Mesothelial cell of epicardium (in vitro differentiated cells): ENCODE data around the gene CASZ1. TPM values are rescaled to one million over a fixed set of nuclear protein-coding genes. Genes with fewer than 3 reads are reported as not detected.

ENCODE experiments used
- DNase-seq, 2 experiments: peaks; one replicate each; pipeline ENCODE4 v3.0.0; 2021; ENCODE audit warnings: low spot score in 2 of 2; ENCODE audit not compliant: unreplicated experiment in 2 of 2
- H3K27ac Mint-ChIP-seq: 2 replicates; pipeline ENCODE4 v1.8.0; 2021; ENCODE audit warnings: mixed read lengths
- H3K27me3 Mint-ChIP-seq: 2 replicates; pipeline ENCODE4 v1.8.0; 2021; ENCODE audit warnings: low read depth, mixed read lengths
- H3K36me3 Mint-ChIP-seq: 2 replicates; pipeline ENCODE4 v1.8.0; 2021; ENCODE audit warnings: mixed read lengths
- H3K4me1 Mint-ChIP-seq: 2 replicates; pipeline ENCODE4 v1.8.0; 2021; ENCODE audit warnings: mixed read lengths
- H3K4me3 Mint-ChIP-seq: 2 replicates; pipeline ENCODE4 v1.8.0; 2021; ENCODE audit warnings: mild to moderate bottlenecking, moderate library complexity, mixed read lengths
- H3K9me3 Mint-ChIP-seq: 2 replicates; pipeline ENCODE4 v1.8.0; 2021; ENCODE audit warnings: mixed read lengths
- total RNA-seq: library from RNA; stranded (reverse); gene quantifications from 3 replicates; pipeline ENCODE4 v1.2.1, GENCODE V29; 2021
- TF ChIP-seq, protein P1 (sequence below): fragments of 200-600 bp; sonication (generic); IDR thresholded peaks from one replicate; pipeline ENCODE4 v1.5.0; 2021; ENCODE audit warnings: antibody characterized with exemption; ENCODE audit not compliant: unreplicated experiment

Gene CASZ1
- total RNA-seq, 1 donor from 2014 or later = 8.9 TPM

GRCh38 chr1:10657088-10657847, 139.2 kb downstream of the CASZ1 start:
- Mint-ChIP-seq H3K27me3 (peaks cover 3% of the 10 kb centered on the region), H3K27ac (no peak overlapping the region), H3K36me3 (peaks cover 6% of the 10 kb centered on the region), H3K4me1 (peaks cover 3% of the 10 kb centered on the region), H3K4me3 (no peak overlapping the region), H3K9me3 (no peaks in the 10 kb centered on the region)
- DNase-seq = no peak
- TF ChIP-seq, protein P1, sequence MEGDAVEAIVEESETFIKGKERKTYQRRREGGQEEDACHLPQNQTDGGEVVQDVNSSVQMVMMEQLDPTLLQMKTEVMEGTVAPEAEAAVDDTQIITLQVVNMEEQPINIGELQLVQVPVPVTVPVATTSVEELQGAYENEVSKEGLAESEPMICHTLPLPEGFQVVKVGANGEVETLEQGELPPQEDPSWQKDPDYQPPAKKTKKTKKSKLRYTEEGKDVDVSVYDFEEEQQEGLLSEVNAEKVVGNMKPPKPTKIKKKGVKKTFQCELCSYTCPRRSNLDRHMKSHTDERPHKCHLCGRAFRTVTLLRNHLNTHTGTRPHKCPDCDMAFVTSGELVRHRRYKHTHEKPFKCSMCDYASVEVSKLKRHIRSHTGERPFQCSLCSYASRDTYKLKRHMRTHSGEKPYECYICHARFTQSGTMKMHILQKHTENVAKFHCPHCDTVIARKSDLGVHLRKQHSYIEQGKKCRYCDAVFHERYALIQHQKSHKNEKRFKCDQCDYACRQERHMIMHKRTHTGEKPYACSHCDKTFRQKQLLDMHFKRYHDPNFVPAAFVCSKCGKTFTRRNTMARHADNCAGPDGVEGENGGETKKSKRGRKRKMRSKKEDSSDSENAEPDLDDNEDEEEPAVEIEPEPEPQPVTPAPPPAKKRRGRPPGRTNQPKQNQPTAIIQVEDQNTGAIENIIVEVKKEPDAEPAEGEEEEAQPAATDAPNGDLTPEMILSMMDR = no peak

DNA sequence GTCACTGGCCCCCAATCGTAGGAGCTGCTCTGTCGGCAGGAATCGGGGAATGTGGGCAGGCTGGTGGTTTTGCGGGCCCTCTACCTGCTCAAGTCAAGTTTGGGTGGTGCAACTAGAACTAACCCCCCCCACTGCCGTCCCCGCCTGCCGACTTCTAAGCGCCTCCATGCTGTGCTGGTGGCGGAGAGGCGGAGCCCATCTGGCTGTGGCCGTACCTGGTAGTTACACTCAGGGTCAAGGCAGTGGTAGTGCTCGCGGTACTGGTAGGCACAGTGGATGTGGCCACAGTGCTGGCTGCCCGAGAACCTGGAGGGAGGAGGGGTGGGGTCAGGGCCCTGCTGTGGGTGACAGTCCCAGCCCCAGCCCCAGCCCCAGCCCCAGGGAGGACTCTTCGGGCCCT, 140.0 kb downstream of the CASZ1 start:
- DNase-seq = no peak
- TF ChIP-seq, protein P1 = no peak
- Mint-ChIP-seq H3K27me3 (peaks cover 4% of the 10 kb centered on the region), H3K27ac (no peak overlapping the region), H3K36me3 (peaks cover 6% of the 10 kb centered on the region), H3K4me3 (no peak overlapping the region), H3K4me1 (peaks cover 4% of the 10 kb centered on the region), H3K9me3 (no peaks in the 10 kb centered on the region)

DNA sequence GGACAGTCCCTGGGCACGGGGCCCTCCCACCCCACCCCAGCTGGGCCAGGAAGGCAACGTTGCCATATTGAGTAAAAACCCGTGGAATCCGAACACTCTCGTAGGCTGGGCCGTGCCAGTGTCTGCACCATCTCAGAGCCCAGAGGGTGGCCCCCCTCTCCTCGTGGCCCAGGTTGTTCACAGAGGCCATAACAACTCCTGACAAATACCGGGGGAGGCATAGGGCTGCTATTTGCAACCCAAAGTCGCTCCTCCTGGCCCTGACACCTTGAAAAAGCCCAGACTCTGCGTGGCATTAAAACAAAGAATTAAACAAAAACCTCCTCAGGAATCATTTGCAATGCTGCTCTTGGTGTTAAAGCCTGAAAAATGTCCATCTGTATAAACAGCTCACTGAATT, 141.4 kb downstream of the CASZ1 start:
- TF ChIP-seq, protein P1 = no peak
- peaks cover 6% of the 10 kb centered on the region for H3K36me3 Mint-ChIP-seq
- no peaks in the 10 kb centered on the region for H3K9me3 Mint-ChIP-seq
- H3K4me3 Mint-ChIP-seq = no peak overlapping the region
- no peak overlapping the region for H3K27ac Mint-ChIP-seq
- no peak for DNase-seq
- peaks cover 13% of the 10 kb centered on the region for H3K27me3 Mint-ChIP-seq
- H3K4me1 Mint-ChIP-seq = peaks cover 7% of the 10 kb centered on the region

- no peak overlapping the region for H3K27ac Mint-ChIP-seq
Measured at GRCh38 chr1:10653370-10654125, 142.9 kb downstream of the CASZ1 start.

GRCh38 chr1:10652626-10653025, 143.8 kb downstream of the CASZ1 start:
- H3K27me3 Mint-ChIP-seq = peaks cover 21% of the 10 kb centered on the region
- no peak for DNase-seq
- H3K9me3 Mint-ChIP-seq = no peaks in the 10 kb centered on the region
- peaks cover 10% of the 10 kb centered on the region for H3K4me1 Mint-ChIP-seq
- no peak overlapping the region for H3K27ac Mint-ChIP-seq
- TF ChIP-seq, protein P1 = no peak
- H3K4me3 Mint-ChIP-seq = no peak overlapping the region
- peaks cover 6% of the 10 kb centered on the region for H3K36me3 Mint-ChIP-seq

More at GRCh38 chr1:10653370-10654125, 142.9 kb downstream of the CASZ1 start:
- no peak for DNase-seq
- no peak overlapping the region for H3K4me3 Mint-ChIP-seq
- no peaks in the 10 kb centered on the region for H3K9me3 Mint-ChIP-seq
- peaks cover 21% of the 10 kb centered on the region for H3K27me3 Mint-ChIP-seq
- TF ChIP-seq, protein P1 = no peak
- H3K4me1 Mint-ChIP-seq = peaks cover 10% of the 10 kb centered on the region
- H3K36me3 Mint-ChIP-seq = peaks cover 6% of the 10 kb centered on the region
